Stimulated activated CD8-positive, alpha-beta memory T cell treated with anti-CD3 and anti-CD28 coated beads, Interleukin-4, amount 100 ng/mL, for 48 hours (primary cell): ENCODE data around the gene FBN1.

Source experiments
- DNase-seq: peaks from one replicate; pipeline ENCODE4 v3.0.0-alpha.2; 2020

The FBN1 gene

GRCh38 chr15:48419896-48420295 is 225.6 kb downstream of the FBN1 start:
- no peak for DNase-seq

- DNase-seq: no peak
Observed at GRCh38 chr15:48418343-48418742, 227.2 kb downstream of the FBN1 start.

- DNase-seq: no peak
Observed at GRCh38 chr15:48416301-48416700, 229.2 kb downstream of the FBN1 start.

GRCh38 chr15:48415036-48415886 is 230.2 kb downstream of the FBN1 start:
- no peak for DNase-seq

- no peak for DNase-seq
Observed at GRCh38 chr15:48414015-48414414, 231.5 kb downstream of the FBN1 start.

GRCh38 chr15:48413304-48413703 is 232.2 kb downstream of the FBN1 start:
- no peak for DNase-seq

GRCh38 chr15:48411971-48412591 is 233.4 kb downstream of the FBN1 start:
- no peak for DNase-seq

GRCh38 chr15:48409623-48410022 is 235.9 kb downstream of the FBN1 start:
- no peak for DNase-seq

GRCh38 chr15:48408327-48408726 is 237.2 kb downstream of the FBN1 start:
- no peak for DNase-seq

- DNase-seq: no peak
Observed at GRCh38 chr15:48407646-48408045, 237.9 kb downstream of the FBN1 start.

- no peak for DNase-seq
Observed at GRCh38 chr15:48406911-48407310, 238.6 kb downstream of the FBN1 start.

- DNase-seq: no peak
Observed at GRCh38 chr15:48406266-48406891, 239.1 kb downstream of the FBN1 start.

GRCh38 chr15:48402427-48403177 is 242.9 kb downstream of the FBN1 start:
- DNase-seq: no peak

- no peak for DNase-seq
Observed at GRCh38 chr15:48400086-48400485, 245.4 kb downstream of the FBN1 start.

- DNase-seq: no peak
Observed at GRCh38 chr15:48397841-48398240, 247.7 kb downstream of the FBN1 start.

GRCh38 chr15:48396020-48396419 is 249.5 kb downstream of the FBN1 start:
- no peak for DNase-seq

- DNase-seq: no peak
Observed at GRCh38 chr15:48395521-48396011, 249.9 kb downstream of the FBN1 start.

- no peak for DNase-seq
Observed at GRCh38 chr15:48394970-48395369, 250.5 kb downstream of the FBN1 start.

- no peak for DNase-seq
Observed at GRCh38 chr15:48393645-48394506, 251.6 kb downstream of the FBN1 start.

- DNase-seq: no peak
Observed at GRCh38 chr15:48392356-48392755, 253.2 kb downstream of the FBN1 start.

GRCh38 chr15:48391950-48392349 is 253.6 kb downstream of the FBN1 start:
- DNase-seq: no peak

- no peak for DNase-seq
Observed at GRCh38 chr15:48389691-48390143, 255.8 kb downstream of the FBN1 start.
